HG02885 (cell line): ENCODE data around the gene SLC19A2.
A peak's percentile ranks its signal among the peaks of the same experiment; 100 is the strongest.
"Not testable (repeated sequence)": the region's sequence is repeated elsewhere in the genome, so short reads cannot be mapped to it uniquely, and the experiment has no call there.

ENCODE experiments used
- ATAC-seq: cut with Tn5 transposase; IDR thresholded peaks from one replicate; pipeline ENCODE4 v1.9.1; 2021; ENCODE audit warnings: mild to moderate bottlenecking; ENCODE audit not compliant: unreplicated experiment, poor library complexity

Gene SLC19A2

GRCh38 chr1:169510060-169510459, 24.3 kb upstream of the SLC19A2 start:
- ATAC-seq: no peak

GRCh38 chr1:169509354-169509753, 23.6 kb upstream of the SLC19A2 start:
- ATAC-seq: no peak

DNA sequence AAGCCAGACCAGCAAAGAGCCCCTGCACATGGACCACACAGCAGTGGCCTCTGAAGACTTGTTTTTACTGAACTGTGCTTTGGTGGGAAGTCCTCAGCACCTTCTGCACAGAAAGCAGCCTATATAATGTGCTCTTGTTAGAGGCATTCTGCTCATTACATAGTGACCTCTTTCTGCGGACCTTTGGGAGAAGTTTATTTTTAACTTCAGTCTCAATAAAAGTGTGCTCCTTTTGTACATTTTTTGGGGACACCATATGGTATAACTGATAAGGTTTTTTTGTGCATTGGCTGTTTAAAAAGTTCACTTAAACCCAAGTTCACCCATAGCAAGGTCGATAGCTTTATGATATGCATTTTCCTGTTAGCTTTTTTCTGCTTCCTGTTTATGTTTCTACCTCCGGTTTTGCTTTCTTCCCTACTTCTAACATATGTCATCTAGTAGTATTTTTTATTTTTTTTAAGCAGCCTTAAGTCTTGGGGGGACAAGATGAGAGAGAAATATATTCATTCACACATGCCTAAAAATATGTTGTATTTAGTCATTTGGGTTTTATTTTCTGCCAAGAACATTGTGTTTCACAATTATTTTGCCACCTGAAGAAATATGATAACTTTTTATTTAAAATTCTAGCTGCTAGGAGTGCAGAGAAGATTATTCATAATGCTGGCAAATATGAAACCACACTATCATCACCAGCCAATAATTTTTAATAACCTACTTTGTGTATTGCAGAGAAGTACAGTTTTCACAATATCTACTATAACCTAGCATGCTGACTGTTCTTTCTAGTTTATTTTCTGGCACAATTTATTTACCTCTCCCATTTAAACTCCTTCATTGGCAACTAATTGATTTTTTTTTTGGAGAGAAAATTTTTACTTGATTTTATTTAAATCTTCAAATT, 22.9 kb upstream of the SLC19A2 start:
- ATAC-seq: no peak

- no peak for ATAC-seq
Measured at GRCh38 chr1:169507413-169507812, 21.7 kb upstream of the SLC19A2 start.

GRCh38 chr1:169503601-169504000, 17.9 kb upstream of the SLC19A2 start:
- not testable (repeated sequence) for ATAC-seq

- ATAC-seq: no peak
Measured at GRCh38 chr1:169499807-169500206, 14.1 kb upstream of the SLC19A2 start.

DNA sequence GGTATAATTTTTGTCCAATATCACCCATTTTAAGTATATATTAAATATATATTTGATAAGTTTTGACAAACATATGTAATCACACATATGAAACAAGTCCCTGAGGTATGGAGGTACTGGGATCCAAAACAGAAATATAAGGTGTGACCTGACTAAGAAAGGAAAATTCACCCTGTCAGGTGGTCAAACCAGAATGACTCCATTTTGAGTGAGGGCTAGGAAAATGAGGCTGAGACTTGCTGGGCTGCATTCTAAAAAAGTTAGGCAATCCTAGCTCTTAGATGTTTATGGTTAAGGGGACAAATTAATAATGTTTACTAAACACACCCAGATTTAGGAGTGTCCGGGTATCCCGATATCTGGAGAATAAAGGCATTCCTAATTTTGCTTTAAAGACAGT, 11.6 kb upstream of the SLC19A2 start:
- no peak for ATAC-seq

- ATAC-seq: no peak
Measured at GRCh38 chr1:169495916-169496315, 10.2 kb upstream of the SLC19A2 start.

- no peak for ATAC-seq
Measured at GRCh38 chr1:169495046-169495775, 9.5 kb upstream of the SLC19A2 start.

DNA sequence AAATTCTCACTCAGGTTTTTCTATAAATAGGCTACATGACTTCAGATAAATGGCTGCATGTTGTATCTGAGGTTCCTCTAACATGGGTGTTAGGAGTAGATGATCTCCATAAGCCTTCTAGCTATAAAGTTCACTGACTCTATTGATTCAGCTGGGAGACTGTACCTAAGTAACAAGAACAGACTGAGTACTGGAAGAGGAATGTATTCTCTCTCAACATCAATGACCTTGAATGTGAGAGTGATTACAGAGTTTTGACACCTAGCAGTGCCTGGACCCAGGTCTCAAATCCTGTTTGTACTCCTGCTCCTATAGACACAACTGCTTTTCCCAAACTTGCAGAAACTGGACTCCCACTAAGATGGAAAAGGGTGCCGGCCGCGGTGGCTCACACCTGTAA, 8.6 kb upstream of the SLC19A2 start:
- no peak for ATAC-seq

DNA sequence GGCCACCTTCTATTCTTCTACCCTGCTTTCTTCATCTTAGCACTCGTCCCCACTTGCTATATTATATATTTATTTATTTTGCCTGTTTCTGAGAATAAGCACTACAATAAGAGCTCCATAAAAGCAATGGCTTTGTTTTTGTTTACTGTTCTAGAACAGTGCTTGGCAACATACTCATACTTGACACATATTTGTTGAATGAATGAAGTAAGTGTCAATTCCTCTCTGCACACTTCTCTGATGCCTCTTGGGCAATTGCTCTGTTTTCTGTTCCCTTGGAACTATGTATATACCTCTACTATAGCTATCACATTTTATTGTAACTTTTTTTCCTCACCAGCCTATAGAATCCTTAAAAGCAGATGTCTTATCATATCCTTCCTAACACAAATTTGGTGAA, 7.5 kb upstream of the SLC19A2 start:
- no peak for ATAC-seq

DNA sequence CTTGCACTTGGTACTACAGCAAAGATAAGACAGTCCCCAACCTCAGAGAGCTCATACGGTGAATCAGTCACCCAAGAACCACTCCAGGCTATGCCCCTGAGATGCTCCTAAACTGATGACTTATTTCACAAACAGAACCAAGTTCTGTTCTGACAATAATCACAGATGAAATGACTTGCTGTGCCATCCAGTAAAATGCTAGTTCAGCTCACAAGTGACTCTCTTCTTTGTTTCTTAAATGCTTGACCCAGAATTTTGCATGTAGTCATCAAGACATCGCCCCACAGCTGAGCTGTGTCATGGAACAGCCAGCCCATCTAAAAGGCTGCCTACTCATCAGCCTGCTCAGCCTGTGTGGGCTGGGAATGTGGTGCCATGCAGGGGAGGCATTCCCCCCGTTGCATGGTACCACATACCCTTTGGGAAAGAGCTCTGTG, 6.1 kb upstream of the SLC19A2 start:
- peak; percentile 74 for ATAC-seq

- ATAC-seq: no peak
Measured at GRCh38 chr1:169488157-169488556, 2.4 kb upstream of the SLC19A2 start.

DNA sequence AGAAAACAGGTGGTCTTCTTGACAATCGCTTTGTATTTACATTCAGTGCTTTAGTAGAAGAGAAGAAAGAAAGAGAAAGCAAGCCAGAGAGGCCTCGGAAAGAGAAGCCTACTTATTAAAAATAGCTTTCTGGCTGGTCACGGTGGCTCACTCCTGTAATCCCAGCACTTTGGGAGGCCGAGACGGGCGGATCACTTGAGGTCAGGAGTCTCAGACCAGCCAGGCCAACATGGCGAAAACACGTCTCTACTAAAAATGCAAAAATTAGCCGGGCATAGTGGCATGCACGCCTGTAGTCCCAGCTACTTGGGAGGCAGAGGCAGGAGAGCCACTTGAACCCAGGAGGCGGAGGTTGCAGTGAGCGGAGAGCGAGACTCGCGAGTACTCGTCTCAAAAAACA, 1.8 kb upstream of the SLC19A2 start:
- no peak for ATAC-seq

DNA sequence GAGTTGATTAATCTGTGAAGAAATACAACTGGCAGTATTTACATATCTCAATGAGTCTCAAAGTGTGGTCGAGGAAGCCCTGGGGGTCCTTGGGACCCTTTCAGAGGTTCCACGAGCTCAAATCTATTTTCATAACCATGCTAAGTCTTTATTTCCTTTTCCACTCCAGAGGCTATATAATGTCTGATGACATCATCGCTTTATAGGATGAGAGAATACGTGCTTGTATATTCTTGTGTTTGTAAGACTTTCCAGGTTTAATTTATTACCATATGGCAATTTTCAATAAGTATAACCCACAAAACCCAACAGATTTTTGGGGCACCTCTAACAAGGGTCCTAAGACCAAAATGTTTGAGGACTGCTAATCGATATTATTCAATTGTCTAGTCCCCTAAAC, 1.4 kb upstream of the SLC19A2 start:
- no peak for ATAC-seq

DNA sequence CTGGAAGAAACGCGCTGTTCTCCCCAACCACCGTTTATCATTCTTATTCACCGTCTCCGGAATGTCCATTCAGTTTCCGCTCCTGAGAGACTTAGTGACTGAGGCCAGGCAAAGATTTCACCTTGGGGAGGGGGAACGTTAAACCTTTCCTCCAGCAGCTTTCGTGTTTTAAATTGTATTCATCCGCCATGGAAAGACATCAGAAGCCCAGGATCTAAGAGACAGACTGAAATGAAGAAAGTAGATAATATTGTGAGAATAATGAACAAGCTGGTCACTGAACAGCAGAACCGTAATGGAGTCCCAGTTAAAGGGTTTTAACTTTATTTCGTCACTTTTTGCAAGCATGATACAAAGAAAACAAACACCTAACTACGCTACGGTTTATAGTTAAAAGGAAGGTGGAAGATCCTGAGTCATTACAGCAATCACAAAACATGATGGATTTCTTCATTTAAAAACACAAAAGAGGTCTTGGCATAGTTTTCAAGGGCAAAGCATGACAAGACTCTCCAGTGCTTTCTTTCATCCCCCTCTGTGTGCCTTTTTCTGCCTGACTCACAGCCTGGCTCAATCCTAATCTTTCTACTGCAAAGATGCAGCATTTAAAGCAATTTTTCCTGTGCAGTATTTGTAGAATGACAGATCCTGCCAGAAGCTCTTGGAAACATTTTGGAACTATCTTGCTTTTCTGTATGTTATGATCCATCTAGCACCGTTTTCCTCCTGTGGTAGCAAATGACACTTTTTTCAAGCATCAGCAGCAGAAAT, 722 bp upstream of the SLC19A2 start:
- peak; percentile 12 for ATAC-seq

- peak; percentile 30 for ATAC-seq
Measured at GRCh38 chr1:169484683-169485430, 887 bp downstream of the SLC19A2 start.

DNA sequence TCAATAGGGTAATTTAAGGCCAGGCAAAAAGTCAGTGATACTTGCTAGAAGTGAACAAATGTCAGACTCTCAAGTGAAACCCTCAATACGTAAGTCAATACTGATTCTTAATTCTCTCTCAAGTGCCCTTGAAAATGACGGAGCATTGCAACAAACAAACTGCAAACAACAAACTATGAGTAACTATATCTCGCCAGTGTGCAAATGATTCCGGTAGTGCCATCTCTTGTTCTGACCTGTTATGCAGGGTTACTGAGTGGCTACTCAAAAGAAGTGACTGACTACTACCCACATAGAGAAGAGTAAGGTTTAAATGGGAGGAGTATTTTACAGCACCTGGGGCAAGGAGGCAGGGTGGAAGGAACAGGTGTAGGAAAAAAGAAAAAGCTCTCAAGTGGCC, 1.6 kb downstream of the SLC19A2 start:
- no peak for ATAC-seq

DNA sequence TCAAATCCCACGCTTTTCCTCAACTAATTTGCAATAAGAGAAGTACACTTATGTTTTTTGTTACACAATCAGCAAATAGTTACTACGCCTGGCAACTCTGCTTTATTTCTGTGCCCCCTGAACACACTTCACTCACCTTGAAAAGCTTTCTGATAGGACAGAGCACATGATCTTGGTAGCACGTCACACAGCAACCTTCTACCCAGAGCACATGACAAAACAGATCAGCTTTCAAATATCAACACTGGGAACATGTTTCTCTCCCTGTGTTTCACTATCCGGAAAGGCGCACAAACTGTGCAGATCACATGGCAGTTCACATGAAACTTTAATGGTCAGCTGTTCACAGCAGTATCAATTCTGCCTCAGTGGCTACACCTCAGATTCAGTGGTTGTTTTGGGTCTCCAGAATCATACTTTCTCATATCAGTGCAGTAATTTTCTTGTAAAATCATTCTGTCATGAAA, 2.2 kb downstream of the SLC19A2 start:
- ATAC-seq: no peak
